Stimulated activated CD8-positive, alpha-beta memory T cell treated with anti-CD3 and anti-CD28 coated beads, Interleukin-7, amount 100 ng/mL, for 4 hours (primary cell): ENCODE measurements around the gene MOCS3.
A peak's percentile ranks its signal among the peaks of the same experiment; 100 is the strongest.

Experiments
- DNase-seq, 2 donors: peaks; one replicate each; pipeline ENCODE4 v3.0.0-alpha.2; 2020; ENCODE audit warnings: low read depth in 2 of 2

MOCS3 gene

GRCh38 chr20:50958615-50959542 lies at the start of gene MOCS3:
MOCS3 (plus strand) TSS chr20:50958818; CDS start chr20:50958843, 25 bp downstream.
- DNase-seq, result peak; percentile 67 to 72

DNA sequence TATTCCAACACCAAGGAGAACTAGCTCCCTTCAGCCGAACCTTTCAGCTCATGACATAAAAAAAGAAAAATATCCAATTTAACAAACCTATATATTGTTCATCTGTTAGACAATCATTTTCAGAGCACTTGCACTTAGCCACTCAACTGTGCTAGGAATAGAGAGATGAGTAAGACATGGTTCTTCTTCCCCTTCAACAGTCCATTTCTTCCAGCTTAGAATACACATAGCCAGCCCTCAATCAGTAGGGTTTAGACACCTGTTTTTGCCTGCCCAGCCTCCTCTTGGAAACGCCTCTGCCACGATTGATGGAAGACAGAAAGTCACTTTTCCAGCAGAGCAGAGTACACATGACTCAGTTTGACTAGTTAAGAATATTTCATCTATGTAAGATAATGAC lies 49.2 kb upstream of the MOCS3 start:
- DNase-seq, result no peak

GRCh38 chr20:50911030-50911429 lies 47.6 kb upstream of the MOCS3 start:
- DNase-seq, result no peak

- DNase-seq, result no peak
Observed at GRCh38 chr20:50911716-50912115, 46.9 kb upstream of the MOCS3 start.

GRCh38 chr20:50913690-50914375 lies 44.8 kb upstream of the MOCS3 start:
- no peak for DNase-seq

DNA sequence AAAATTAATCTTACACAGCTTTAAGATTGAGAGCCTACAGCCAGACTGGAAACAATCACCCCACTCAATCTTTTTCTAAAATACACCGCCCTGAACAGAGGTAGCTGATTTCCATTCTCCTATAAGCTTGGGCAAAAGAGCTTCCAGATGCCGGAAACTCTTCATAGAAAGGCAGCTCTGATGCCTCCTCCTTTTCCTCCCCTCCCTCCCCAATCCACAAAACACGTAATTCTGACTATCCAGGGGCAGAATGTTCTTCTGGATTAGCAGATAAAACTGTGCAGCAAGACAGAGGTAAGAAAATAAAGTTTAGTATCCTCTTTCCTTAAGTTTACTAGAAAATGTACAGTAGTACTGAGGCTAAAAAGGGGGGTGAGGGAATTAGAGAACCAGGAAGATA lies 43.2 kb upstream of the MOCS3 start:
- no peak for DNase-seq

GRCh38 chr20:50916257-50916656 lies 42.4 kb upstream of the MOCS3 start:
- no peak for DNase-seq

GRCh38 chr20:50916934-50917333 lies 41.7 kb upstream of the MOCS3 start:
- DNase-seq, result no peak

GRCh38 chr20:50918403-50918802 lies 40.2 kb upstream of the MOCS3 start:
- no peak for DNase-seq

DNA sequence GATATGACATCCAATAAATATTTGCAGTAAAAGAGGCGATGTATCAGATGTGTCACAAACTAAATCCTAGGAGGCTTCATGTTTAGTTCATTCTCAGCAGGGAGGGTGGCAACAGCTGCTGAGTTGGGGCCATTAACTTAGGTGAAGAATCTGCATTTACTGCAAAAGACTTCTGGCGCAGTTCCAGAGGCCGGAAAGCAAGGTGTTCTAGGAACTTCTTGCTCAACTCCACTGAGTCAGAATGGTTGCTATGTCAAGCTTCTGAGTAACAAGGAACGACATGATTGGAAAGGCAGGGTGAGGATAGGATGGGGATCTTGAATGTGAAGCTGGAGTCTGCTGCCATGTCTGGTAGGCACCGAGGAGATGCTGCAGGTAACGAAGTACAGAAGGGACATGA lies 39.1 kb upstream of the MOCS3 start:
- no peak for DNase-seq

DNA sequence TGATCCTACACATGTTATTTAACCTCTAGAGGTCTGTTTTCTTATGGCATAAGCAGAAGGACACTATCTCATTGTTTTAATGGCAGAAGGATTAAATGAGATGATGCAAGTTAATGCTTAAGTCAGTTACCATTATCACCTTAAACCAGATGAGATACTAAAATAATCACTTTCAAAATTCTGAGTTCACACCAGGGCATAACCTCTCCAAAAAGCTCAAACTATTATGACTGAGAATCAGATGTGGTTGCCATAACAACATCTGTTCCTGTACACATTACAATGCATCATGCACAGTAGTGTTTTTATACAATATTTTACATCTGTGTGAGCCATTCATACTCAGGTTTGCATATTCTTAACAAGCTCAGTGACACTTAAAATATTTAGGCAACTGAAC lies 37.6 kb upstream of the MOCS3 start:
- DNase-seq, result no peak

DNA sequence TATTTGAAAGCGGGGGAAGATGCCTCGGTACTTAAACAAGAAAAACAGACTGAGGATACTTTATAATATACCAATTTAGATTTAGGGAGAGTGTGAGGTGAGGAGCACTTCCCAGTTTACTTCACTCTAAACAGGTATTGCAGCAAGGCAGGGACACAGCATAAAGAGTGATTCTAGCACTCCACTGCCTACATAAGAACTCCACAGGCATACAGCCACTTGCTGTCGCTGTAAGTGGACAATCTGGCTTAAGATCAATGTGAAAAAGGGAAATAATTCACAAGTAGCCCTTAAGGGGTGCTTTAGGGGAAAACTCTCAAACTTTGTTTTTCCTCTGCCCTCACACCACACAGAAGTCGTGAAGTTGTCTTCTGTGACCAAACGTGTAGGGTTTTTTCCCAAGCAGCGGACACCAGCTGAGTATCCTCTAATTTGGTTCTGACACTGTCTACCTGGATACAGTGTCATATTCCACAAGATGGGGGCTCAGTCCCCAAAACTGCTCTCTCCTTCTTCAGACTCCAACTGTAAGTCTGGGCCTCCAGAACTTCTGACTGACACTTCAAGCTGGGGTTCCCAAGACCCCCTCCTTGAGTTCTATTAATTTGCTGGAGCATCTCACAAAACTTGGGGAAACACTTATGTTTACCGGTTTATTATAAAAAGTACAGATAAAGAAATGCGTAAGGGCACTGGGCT lies 36.7 kb upstream of the MOCS3 start:
- DNase-seq, result no peak

DNA sequence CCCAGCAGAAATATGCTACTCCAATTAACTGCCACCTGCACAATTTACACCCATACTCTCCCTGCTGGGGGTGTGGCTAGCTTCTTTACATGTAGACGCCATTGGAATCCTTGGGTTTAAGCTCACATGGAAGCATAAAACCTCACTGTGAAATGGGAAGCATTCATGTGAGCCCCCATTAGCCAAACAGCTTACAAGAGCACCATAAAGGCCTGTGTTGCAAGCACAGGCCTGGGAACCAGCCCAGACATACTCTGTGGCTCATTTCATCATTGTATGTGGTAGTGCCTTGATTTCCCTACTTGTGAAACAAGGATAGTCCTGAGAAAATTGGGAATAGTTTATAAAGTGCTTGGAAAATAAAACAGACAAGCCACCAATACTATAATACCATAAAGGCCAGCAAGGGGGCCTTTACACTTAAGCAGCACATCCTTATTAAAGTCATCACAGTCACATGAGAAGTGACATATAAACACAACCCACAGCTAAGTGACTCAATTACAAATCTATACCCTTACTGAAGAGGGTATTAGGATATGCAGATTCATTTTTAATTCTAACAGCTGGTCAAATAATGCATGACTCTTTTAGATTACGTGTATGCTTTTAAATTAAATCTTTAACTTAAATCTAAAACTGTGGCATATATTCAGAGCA lies 34.2 kb upstream of the MOCS3 start:
- no peak for DNase-seq

GRCh38 chr20:50926530-50926929 lies 32.1 kb upstream of the MOCS3 start:
- DNase-seq, result no peak

GRCh38 chr20:50928469-50928868 lies 30.1 kb upstream of the MOCS3 start:
- DNase-seq, result no peak

- peak; percentile 80 to 87 for DNase-seq
Observed at GRCh38 chr20:50929299-50930138, 29.1 kb upstream of the MOCS3 start.

- peak in 1 of 2 donors; percentile 19 for DNase-seq
Observed at GRCh38 chr20:50930139-50930975, 28.3 kb upstream of the MOCS3 start.

GRCh38 chr20:50930976-50931305 lies 27.7 kb upstream of the MOCS3 start:
- no peak for DNase-seq

DNA sequence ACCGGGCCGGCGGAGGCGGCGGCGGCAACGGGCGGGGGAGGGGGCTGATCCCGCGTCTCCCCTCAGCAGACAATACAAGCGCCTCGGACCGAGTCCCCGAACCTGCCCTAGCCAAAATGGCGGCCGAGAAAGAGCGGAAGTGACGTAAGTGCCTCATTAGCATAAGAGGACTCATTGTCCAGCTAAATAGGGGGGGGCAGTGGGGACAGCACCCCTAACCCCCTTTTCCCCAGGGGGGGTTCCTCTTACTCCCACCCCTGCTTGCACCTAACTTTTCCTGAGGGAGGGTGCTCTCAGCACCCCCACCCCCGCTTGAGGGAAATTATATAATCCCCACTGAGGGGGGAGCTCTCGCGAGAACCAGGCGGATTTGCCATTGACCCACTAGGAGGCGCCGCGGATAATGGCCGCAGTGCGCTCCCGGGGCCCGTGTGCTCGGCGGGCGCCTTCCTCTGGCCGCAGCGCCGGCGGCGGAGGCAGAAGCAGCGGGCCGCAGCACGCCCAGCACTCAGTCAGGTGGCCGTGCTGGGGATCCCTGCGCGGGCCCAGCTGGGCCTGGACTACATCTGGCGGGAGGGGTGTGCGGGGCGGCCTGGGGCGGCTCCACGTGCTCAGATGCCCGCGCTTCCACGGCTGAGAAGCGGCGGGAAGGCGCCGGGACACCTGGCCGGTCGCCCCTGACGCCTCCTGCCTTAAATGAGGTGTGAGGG lies 27.2 kb upstream of the MOCS3 start, which contains the start of gene ADNP:
Gene ADNP (minus strand): TSS at position 132 of the 710 bp plus-strand sequence. CDS start 27,441 bp downstream, outside the sequence.
- DNase-seq, result peak; percentile 78 to 82
